ENCODE data around the gene PROK1. TPM values are rescaled to one million over a fixed set of nuclear protein-coding genes. Genes with fewer than 3 reads are reported as not detected.

PROK1 gene
- total and polyA plus RNA-seq, 2 donors (not counting 1 experiment from before 2014, with no cell fraction given), result not detected

GRCh38 chr1:110484801-110485200 is 33.9 kb downstream of the PROK1 start:
- H3K27ac Mint-ChIP-seq, result no peak overlapping the region
- Histone ChIP-seq H3K4me3 (ENCODE audit: control extremely low read depth in 1 of 5, extremely low read depth in 1 of 5, insufficient read depth in 1 of 5, low read depth in 2 of 5, low read length in 4 of 5) (no peak overlapping the region), H2AFZ (ENCODE audit: insufficient read depth, low read depth, low read length, poor library complexity, severe bottlenecking) (no peak overlapping the region), H3K27ac (ENCODE audit: low read length in 2 of 2) (no peak overlapping the region), H3K9ac (ENCODE audit: low read length) (no peak overlapping the region), H3K4me1 (ENCODE audit: control insufficient read depth in 2 of 2, insufficient read depth in 2 of 2, low read length in 2 of 2) (no peaks in the 10 kb centered on the region), H3K9me3 (ENCODE audit: control extremely low read depth in 1 of 3, control insufficient read depth in 2 of 3, insufficient read depth in 1 of 3, low read length in 2 of 3) (no peaks in the 10 kb centered on the region), H3K27me3 (replicated peaks in 1 of 4; ENCODE audit: control extremely low read depth in 1 of 4, control insufficient read depth in 3 of 4, insufficient read depth in 4 of 4, low read length in 3 of 4) (peaks cover 0 to 13% (median 4%) of the 10 kb centered on the region in 4 experiments), H4K20me1 (ENCODE audit: control insufficient read depth, insufficient read depth, low read length, poor library complexity, severe bottlenecking) (no peaks in the 10 kb centered on the region), H3K79me2 (ENCODE audit: control insufficient read depth, insufficient read depth, low read length) (no peaks in the 10 kb centered on the region), H3K4me2 (replicated peaks; ENCODE audit: low read depth, low read length, poor library complexity, severe bottlenecking) (no peak overlapping the region), H3K36me3 (replicated peaks in 1 of 2; ENCODE audit: control extremely low read depth in 1 of 2, control insufficient read depth in 1 of 2, extremely low read depth in 1 of 2, insufficient read depth in 2 of 2, low read length in 1 of 2) (no peaks in the 10 kb centered on the region)
- peaks cover 33% of the 10 kb centered on the region for H3K27me3 Mint-ChIP-seq
- H3K4me1 Mint-ChIP-seq, result no peaks in the 10 kb centered on the region
- intact Hi-C loops (cut with micrococcal nuclease), result no loop called here
- CTCF ChIA-PET, result interaction anchor here (1.5 kb wide), 1 partner anchor 12 kb away, joined by 4 read pairs; no protein-coding TSS in a partner anchor
- no peak overlapping the region for H3K4me3 Mint-ChIP-seq
- ATAC-seq (ENCODE audit: low read depth) (no peak), DNase-seq (no peak)
- TF ChIP-seq CTCF (IDR thresholded peaks at IDR 0.05), result no peak
- TF ChIP-seq EZH2 (IDR thresholded peaks at IDR 0.05; ENCODE audit: borderline replicate concordance, insufficient read depth, low read depth, low read length, poor library complexity, severe bottlenecking), result no peak
- WGBS (ENCODE audit: insufficient coverage), result 87% methylated on average over 11 of the region's 12 CpGs
- no peaks in the 10 kb centered on the region for H3K9me3 Mint-ChIP-seq (ENCODE audit: insufficient read depth)
- POLR2A ChIA-PET, result no interaction called here

GRCh38 chr1:110485725-110486124 is 34.8 kb downstream of the PROK1 start:
- Mint-ChIP-seq H3K27me3 (peaks cover 29% of the 10 kb centered on the region), H3K27ac (no peak overlapping the region), H3K9me3 (ENCODE audit: insufficient read depth) (no peaks in the 10 kb centered on the region), H3K4me3 (no peak overlapping the region), H3K4me1 (no peaks in the 10 kb centered on the region)
- ATAC-seq (ENCODE audit: low read depth), result no peak
- Histone ChIP-seq H3K27me3 (replicated peaks in 1 of 4; ENCODE audit: control extremely low read depth in 1 of 4, control insufficient read depth in 3 of 4, insufficient read depth in 4 of 4, low read length in 3 of 4) (peaks cover 0 to 13% (median 3%) of the 10 kb centered on the region in 4 experiments), H3K4me3 (ENCODE audit: control extremely low read depth in 1 of 5, extremely low read depth in 1 of 5, insufficient read depth in 1 of 5, low read depth in 2 of 5, low read length in 4 of 5) (no peak overlapping the region), H3K9me3 (ENCODE audit: control extremely low read depth in 1 of 3, control insufficient read depth in 2 of 3, insufficient read depth in 1 of 3, low read length in 2 of 3) (no peaks in the 10 kb centered on the region), H3K9ac (ENCODE audit: low read length) (no peak overlapping the region), H2AFZ (ENCODE audit: insufficient read depth, low read depth, low read length, poor library complexity, severe bottlenecking) (no peak overlapping the region), H3K79me2 (ENCODE audit: control insufficient read depth, insufficient read depth, low read length) (no peaks in the 10 kb centered on the region), H4K20me1 (ENCODE audit: control insufficient read depth, insufficient read depth, low read length, poor library complexity, severe bottlenecking) (no peaks in the 10 kb centered on the region), H3K27ac (ENCODE audit: low read length in 2 of 2) (no peak overlapping the region), H3K4me1 (ENCODE audit: control insufficient read depth in 2 of 2, insufficient read depth in 2 of 2, low read length in 2 of 2) (no peaks in the 10 kb centered on the region), H3K36me3 (replicated peaks in 1 of 2; ENCODE audit: control extremely low read depth in 1 of 2, control insufficient read depth in 1 of 2, extremely low read depth in 1 of 2, insufficient read depth in 2 of 2, low read length in 1 of 2) (no peaks in the 10 kb centered on the region), H3K4me2 (replicated peaks; ENCODE audit: low read depth, low read length, poor library complexity, severe bottlenecking) (no peak overlapping the region)
- 50% methylated on average over 2 of the region's 2 CpGs for WGBS (ENCODE audit: insufficient coverage)
- POLR2A ChIA-PET, result no interaction called here
- no peak for DNase-seq
- CTCF ChIA-PET, result no interaction called here
- intact Hi-C loops (cut with micrococcal nuclease), result no loop called here
- TF ChIP-seq EZH2 (IDR thresholded peaks at IDR 0.05; ENCODE audit: borderline replicate concordance, insufficient read depth, low read depth, low read length, poor library complexity, severe bottlenecking) (no peak), CTCF (IDR thresholded peaks at IDR 0.05) (no peak)

Data from B cell (primary cell).